ENCODE measurements around the gene AIFM1.

GRCh38 chrX:130176354-130176776, 10.7 kb upstream of the AIFM1 start:
- TF ChIP-seq CTCF (conservative IDR thresholded peaks at IDR 0.05; ENCODE audit: low read depth, low read length): no peak
- TF ChIP-seq EZH2 (IDR thresholded peaks at IDR 0.05; ENCODE audit: borderline replicate concordance, low read depth, low read length, poor library complexity, severe bottlenecking): no peak
